AG04449 (cell line): ENCODE data around the gene KAT2B.

Source experiments
- CTCF ChIA-PET: fragments of 350-600 bp; formaldehyde crosslinking; extraction: SDS; loops from one replicate; lab custom pipeline; 2021; ENCODE audit warnings: antibody characterized with exemption; lab: Yijun Ruan, JAX
- POLR2A ChIA-PET: fragments of 400-600, 350-600 bp; formaldehyde crosslinking; extraction: SDS; loops from one replicate; lab custom pipeline; 2020; ENCODE audit warnings: antibody characterized with exemption, inconsistent platforms; lab: Yijun Ruan, JAX
- DNase-seq: peaks from one replicate; pipeline ENCODE4 v3.0.0-alpha.2; 2010; ENCODE audit warnings: low read depth, low spot score
- H3K4me3 ChIP-seq: 2 replicates; pipeline ENCODE4 v1.5.1; 2011; ENCODE audit warnings: low read depth, mild to moderate bottlenecking, control low read depth, low read length
- TF ChIP-seq, protein P1 (sequence below): IDR thresholded peaks from one replicate; pipeline ENCODE4 v1.5.1; 2011; ENCODE audit warnings: mild to moderate bottlenecking, moderate library complexity, low read length, control low read depth, inconsistent platforms; ENCODE audit not compliant: insufficient read depth; ENCODE audit errors: missing control alignments

Gene KAT2B

GRCh38 chr3:20145874-20146273, 105.6 kb downstream of the KAT2B start:
- no peak for DNase-seq
- no peak overlapping the region for H3K4me3 ChIP-seq
- CTCF ChIA-PET, result no interaction called here
- POLR2A ChIA-PET, result no interaction called here
- TF ChIP-seq, protein P1, sequence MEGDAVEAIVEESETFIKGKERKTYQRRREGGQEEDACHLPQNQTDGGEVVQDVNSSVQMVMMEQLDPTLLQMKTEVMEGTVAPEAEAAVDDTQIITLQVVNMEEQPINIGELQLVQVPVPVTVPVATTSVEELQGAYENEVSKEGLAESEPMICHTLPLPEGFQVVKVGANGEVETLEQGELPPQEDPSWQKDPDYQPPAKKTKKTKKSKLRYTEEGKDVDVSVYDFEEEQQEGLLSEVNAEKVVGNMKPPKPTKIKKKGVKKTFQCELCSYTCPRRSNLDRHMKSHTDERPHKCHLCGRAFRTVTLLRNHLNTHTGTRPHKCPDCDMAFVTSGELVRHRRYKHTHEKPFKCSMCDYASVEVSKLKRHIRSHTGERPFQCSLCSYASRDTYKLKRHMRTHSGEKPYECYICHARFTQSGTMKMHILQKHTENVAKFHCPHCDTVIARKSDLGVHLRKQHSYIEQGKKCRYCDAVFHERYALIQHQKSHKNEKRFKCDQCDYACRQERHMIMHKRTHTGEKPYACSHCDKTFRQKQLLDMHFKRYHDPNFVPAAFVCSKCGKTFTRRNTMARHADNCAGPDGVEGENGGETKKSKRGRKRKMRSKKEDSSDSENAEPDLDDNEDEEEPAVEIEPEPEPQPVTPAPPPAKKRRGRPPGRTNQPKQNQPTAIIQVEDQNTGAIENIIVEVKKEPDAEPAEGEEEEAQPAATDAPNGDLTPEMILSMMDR, result no peak

GRCh38 chr3:20146301-20146700, 106.1 kb downstream of the KAT2B start:
- POLR2A ChIA-PET, result no interaction called here

DNA sequence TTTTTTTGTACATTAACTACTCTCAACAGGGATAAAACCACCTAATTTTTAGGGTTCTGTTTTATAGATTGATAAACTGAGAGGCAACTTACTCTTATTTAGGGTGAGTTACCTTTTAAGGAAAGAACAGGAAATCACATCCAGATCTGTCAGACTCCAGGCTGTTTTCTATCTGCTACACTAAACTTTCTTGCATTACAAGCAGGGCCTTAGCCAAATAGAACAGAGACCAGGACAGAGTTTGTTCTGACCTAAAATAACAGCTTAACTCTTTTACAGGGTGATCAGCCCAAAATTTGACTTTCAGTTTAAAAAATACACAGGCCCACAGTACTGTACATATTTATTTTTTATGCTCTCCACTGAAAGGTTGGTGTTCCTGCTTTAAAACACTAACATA, 107.1 kb downstream of the KAT2B start:
- ChIA-PET POLR2A (no interaction called here), CTCF (no interaction called here)
- DNase-seq, result no peak
- TF ChIP-seq, protein P1, result no peak
- no peak overlapping the region for H3K4me3 ChIP-seq

More at GRCh38 chr3:20146301-20146700, 106.1 kb downstream of the KAT2B start:
- CTCF ChIA-PET, result no interaction called here
- H3K4me3 ChIP-seq, result no peak overlapping the region
- TF ChIP-seq, protein P1, result no peak
- DNase-seq, result no peak

- CTCF ChIA-PET, result interaction anchor here (0.5 kb wide), 1 partner anchor 180 kb away, joined by 3 read pairs; no protein-coding TSS in a partner anchor
- POLR2A ChIA-PET, result no interaction called here
- no peak for DNase-seq
Observed at GRCh38 chr3:20148466-20148865, 108.2 kb downstream of the KAT2B start.

DNA sequence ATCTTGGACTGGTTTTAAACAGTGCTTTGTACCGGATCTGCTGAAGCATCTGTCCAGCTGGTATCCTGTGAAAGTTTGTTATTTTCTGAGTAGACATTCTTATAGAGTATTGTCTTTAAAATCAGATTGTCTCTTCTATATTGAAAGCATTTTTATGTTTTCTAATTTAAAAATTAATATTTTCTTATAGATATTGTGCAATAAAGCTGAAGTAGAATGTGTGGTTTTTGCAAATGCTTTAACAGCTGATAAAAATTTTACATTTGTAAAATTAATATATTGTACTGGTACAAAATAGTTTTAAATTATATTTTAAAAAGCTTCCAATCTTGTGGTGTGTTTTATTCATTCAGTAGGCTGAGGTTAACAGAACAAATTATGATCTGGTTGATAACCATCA, 113.8 kb downstream of the KAT2B start:
- CTCF ChIA-PET, result no interaction called here

More at GRCh38 chr3:20148466-20148865, 108.2 kb downstream of the KAT2B start:
- no peak overlapping the region for H3K4me3 ChIP-seq
- TF ChIP-seq, protein P1, result no peak

GRCh38 chr3:20154928-20155327, 114.7 kb downstream of the KAT2B start:
- H3K4me3 ChIP-seq, result no peak overlapping the region
- no peak for DNase-seq
- TF ChIP-seq, protein P1, result no peak
- CTCF ChIA-PET, result no interaction called here
- POLR2A ChIA-PET, result no interaction called here

More for the DNA sequence above, 113.8 kb downstream of the KAT2B start:
- TF ChIP-seq, protein P1, result no peak
- no peak overlapping the region for H3K4me3 ChIP-seq
- POLR2A ChIA-PET, result no interaction called here
- DNase-seq, result no peak
